GM23338 (cell line): ENCODE results near the gene GADD45B. TPM values are rescaled to one million over a fixed set of nuclear protein-coding genes. Genes with fewer than 3 reads are reported as not detected.

Experiments
- ATAC-seq: fragments of 200-7000 bp; cut with Tn5 transposase; 3 replicates; pipeline ENCODE4 v1.9.1; 2020
- DNase-seq: peaks from one replicate; pipeline ENCODE4 v3.0.0-alpha.2; 2015; ENCODE audit warnings: low spot score
- H2AFZ ChIP-seq: fragments of 200-600 bp; sonication (generic); 2 replicates; pipeline ENCODE4 v1.8.0; 2016; ENCODE audit warnings: antibody characterized with exemption, mild to moderate bottlenecking, moderate library complexity
- H3F3A ChIP-seq: fragments of 200-600 bp; sonication (generic); replicated peaks from 2 replicates; pipeline ENCODE4 v1.8.0; 2017; ENCODE audit warnings: antibody characterized with exemption, mixed run types, low read depth
- H3K27ac ChIP-seq: fragments of 200-600 bp; sonication (generic); 2 replicates; pipeline ENCODE4 v1.6.1; 2016; ENCODE audit warnings: low read depth
- H3K27me3 ChIP-seq: fragments of 200-600 bp; sonication (generic); 2 replicates; pipeline ENCODE4 v1.8.0; 2016; ENCODE audit warnings: mild to moderate bottlenecking, mixed run types, moderate library complexity; ENCODE audit not compliant: insufficient read depth
- H3K36me3 ChIP-seq: fragments of 200-600 bp; sonication (generic); 2 replicates; pipeline ENCODE4 v1.8.0; 2016; ENCODE audit warnings: mild to moderate bottlenecking; ENCODE audit not compliant: insufficient read depth
- H3K4me1 ChIP-seq: fragments of 200-600 bp; sonication (generic); 2 replicates; pipeline ENCODE4 v1.8.0; 2016; ENCODE audit warnings: mild to moderate bottlenecking, moderate library complexity; ENCODE audit not compliant: insufficient read depth
- H3K4me2 ChIP-seq: fragments of 200-600 bp; sonication (generic); 2 replicates; pipeline ENCODE4 v1.7.1; 2017; ENCODE audit warnings: mixed run types
- H3K4me3 ChIP-seq: fragments of 200-600 bp; sonication (generic); 2 replicates; pipeline ENCODE4 v1.6.1; 2016; ENCODE audit warnings: mixed run types
- H3K79me2 ChIP-seq: fragments of 200-600 bp; sonication (generic); replicated peaks from 2 replicates; pipeline ENCODE4 v1.8.0; 2017; ENCODE audit warnings: mild to moderate bottlenecking; ENCODE audit not compliant: insufficient read depth
- H3K9me2 ChIP-seq: fragments of 200-600 bp; sonication (generic); 2 replicates; pipeline ENCODE4 v1.8.0; 2017; ENCODE audit not compliant: insufficient read depth
- H4K20me1 ChIP-seq: fragments of 200-600 bp; sonication (generic); replicated peaks from 2 replicates; pipeline ENCODE4 v1.8.0; 2017; ENCODE audit warnings: mild to moderate bottlenecking; ENCODE audit not compliant: insufficient read depth
- H3K27ac Mint-ChIP-seq: 2 replicates; pipeline ENCODE4 v1.8.0; 2020; ENCODE audit warnings: inconsistent platforms, mild to moderate bottlenecking, moderate library complexity, mixed read lengths
- H3K27me3 Mint-ChIP-seq: 3 replicates; pipeline ENCODE4 v1.8.0; 2022; ENCODE audit warnings: low read depth, mild to moderate bottlenecking, moderate library complexity, mixed read lengths, inconsistent platforms; ENCODE audit not compliant: insufficient read depth, poor library complexity
- H3K36me3 Mint-ChIP-seq: 3 replicates; pipeline ENCODE4 v1.8.0; 2021; ENCODE audit warnings: low read depth, mild to moderate bottlenecking, inconsistent platforms, moderate library complexity, mixed read lengths
- H3K4me1 Mint-ChIP-seq: 3 replicates; pipeline ENCODE4 v1.8.0; 2020; ENCODE audit warnings: mild to moderate bottlenecking, inconsistent platforms, mixed read lengths
- H3K4me3 Mint-ChIP-seq: 3 replicates; pipeline ENCODE4 v1.8.0; 2021; ENCODE audit warnings: moderate library complexity, mild to moderate bottlenecking, inconsistent platforms, mixed read lengths
- H3K9me3 Mint-ChIP-seq: 3 replicates; pipeline ENCODE4 v1.8.0; 2020; ENCODE audit warnings: moderate library complexity, mild to moderate bottlenecking, inconsistent platforms, mixed read lengths
- CTCF ChIP-seq, 2 experiments: fragments of 200-600 bp in 1 of 2; sonication (generic) in 1 of 2; conservative IDR thresholded peaks; 2 replicates each; pipeline versions ENCODE4 v1.5.1 to v1.6.1; 2016 to 2017; ENCODE audit warnings: antibody characterized with exemption in 2 of 2, low read depth in 2 of 2, mild to moderate bottlenecking in 2 of 2, moderate library complexity in 1 of 2
- EZH2phosphoT487 ChIP-seq: fragments of 200-600 bp; sonication (generic); IDR thresholded peaks from one replicate; pipeline ENCODE4 v1.8.1; 2018; ENCODE audit warnings: antibody characterized with exemption; ENCODE audit not compliant: unreplicated experiment
- NANOG ChIP-seq: IDR thresholded peaks from 2 replicates; pipeline ENCODE4 v1.6.1; 2016; ENCODE audit warnings: antibody characterized with exemption, borderline replicate concordance
- POLR2AphosphoS5 ChIP-seq: IDR thresholded peaks from 2 replicates; pipeline ENCODE4 v1.6.1; 2016; ENCODE audit warnings: antibody characterized with exemption, low read depth
- REST ChIP-seq: IDR thresholded peaks from one replicate; pipeline ENCODE4 v1.6.1; 2018; ENCODE audit warnings: antibody characterized with exemption; ENCODE audit not compliant: unreplicated experiment
- STAT1 ChIP-seq: IDR thresholded peaks from one replicate; pipeline ENCODE4 v1.6.1; 2016; ENCODE audit warnings: antibody characterized with exemption; ENCODE audit not compliant: unreplicated experiment
- ZNF114 ChIP-seq: fragments of 250-450 bp; sonication (Bioruptor Pico); IDR thresholded peaks from 2 replicates; pipeline ENCODE4 v1.5.0; 2020; ENCODE audit warnings: mild to moderate bottlenecking, moderate library complexity
- polyA plus RNA-seq: library from polyadenylated mRNA; unstranded; fragments of >200 nt; fragmentation: Nextera tagmentation; extraction: Ambion mirVana; gene quantifications from 2 replicates; pipeline ENCODE4 v1.2.1, GENCODE V29; 2016
- total RNA-seq: library from RNA; depleted of rRNA; stranded (reverse); fragments of >200 nt; shearing (Covaris generic); gene quantifications from 2 replicates; pipeline ENCODE4 v1.2.3, GENCODE V29; 2014

GADD45B gene
- total and polyA plus RNA-seq, 2 experiments from 2014 or later, result 12.3 to 16.6 TPM

- no peak overlapping the region for H3K4me3 Mint-ChIP-seq
- DNase-seq, result no peak
Observed at GRCh38 chr19:2440515-2440914, 35.4 kb upstream of the GADD45B start.

More at GRCh38 chr19:2440515-2440914, 35.4 kb upstream of the GADD45B start:
- Histone ChIP-seq H3K79me2 (peaks cover 27% of the 10 kb centered on the region), H3K36me3 (peaks cover 11% of the 10 kb centered on the region), H3K4me1 (no peaks in the 10 kb centered on the region), H3K9me2 (no peaks in the 10 kb centered on the region), H3K4me2 (no peak overlapping the region), H3K27me3 (no peaks in the 10 kb centered on the region), H3K27ac (no peak overlapping the region), H4K20me1 (no peaks in the 10 kb centered on the region; the same call in 1 of the 2 replicates), H3K4me3 (no peak overlapping the region), H2AFZ (no peak overlapping the region), H3F3A (no peaks in the 10 kb centered on the region)
- H3K27me3 Mint-ChIP-seq, result peaks cover 6% of the 10 kb centered on the region
- no peak for ATAC-seq
- no peak overlapping the region for H3K27ac Mint-ChIP-seq
- no peaks in the 10 kb centered on the region for H3K9me3 Mint-ChIP-seq
- H3K4me1 Mint-ChIP-seq, result no peaks in the 10 kb centered on the region
- H3K36me3 Mint-ChIP-seq, result peaks cover 38% of the 10 kb centered on the region
- TF ChIP-seq STAT1 (no peak), REST (no peak), EZH2phosphoT487 (no peak), ZNF114 (CRISPR knock-in tag) (no peak), CTCF (conservative IDR thresholded peaks at IDR 0.05; ENCODE audit: low read depth in 2 of 2) (no peak), NANOG (no peak), POLR2AphosphoS5 (no peak)
